ENCODE results near the gene KLHL17. TPM values are rescaled to one million over a fixed set of nuclear protein-coding genes. Genes with fewer than 3 reads are reported as not detected.

KLHL17 gene
- 1 to 10 TPM; 1.6 to 6.8 (median 4.7) TPM for total RNA-seq
- 1 to 10 TPM; 5.4 to 5.5 TPM for polyA plus RNA-seq
- long read RNA-seq, donor 1, partial matches to known transcripts, result 1 of 6 reads
- long read RNA-seq, donor 1, other reads (novel, unspliced or antisense), result 5 of 6 reads
- long read RNA-seq, donor 2, partial matches to known transcripts, result 2 of 3 reads
- long read RNA-seq, donor 2, other reads (novel, unspliced or antisense), result 1 of 3 reads
- long read RNA-seq, donor 3, transcript KLHL17-201 (12 exons, 2,560 nt), result major isoform, 5 of 17 reads
- long read RNA-seq, donor 3, partial matches to known transcripts, result 4 of 17 reads
- long read RNA-seq, donor 3, other reads (novel, unspliced or antisense), result 8 of 17 reads

DNA sequence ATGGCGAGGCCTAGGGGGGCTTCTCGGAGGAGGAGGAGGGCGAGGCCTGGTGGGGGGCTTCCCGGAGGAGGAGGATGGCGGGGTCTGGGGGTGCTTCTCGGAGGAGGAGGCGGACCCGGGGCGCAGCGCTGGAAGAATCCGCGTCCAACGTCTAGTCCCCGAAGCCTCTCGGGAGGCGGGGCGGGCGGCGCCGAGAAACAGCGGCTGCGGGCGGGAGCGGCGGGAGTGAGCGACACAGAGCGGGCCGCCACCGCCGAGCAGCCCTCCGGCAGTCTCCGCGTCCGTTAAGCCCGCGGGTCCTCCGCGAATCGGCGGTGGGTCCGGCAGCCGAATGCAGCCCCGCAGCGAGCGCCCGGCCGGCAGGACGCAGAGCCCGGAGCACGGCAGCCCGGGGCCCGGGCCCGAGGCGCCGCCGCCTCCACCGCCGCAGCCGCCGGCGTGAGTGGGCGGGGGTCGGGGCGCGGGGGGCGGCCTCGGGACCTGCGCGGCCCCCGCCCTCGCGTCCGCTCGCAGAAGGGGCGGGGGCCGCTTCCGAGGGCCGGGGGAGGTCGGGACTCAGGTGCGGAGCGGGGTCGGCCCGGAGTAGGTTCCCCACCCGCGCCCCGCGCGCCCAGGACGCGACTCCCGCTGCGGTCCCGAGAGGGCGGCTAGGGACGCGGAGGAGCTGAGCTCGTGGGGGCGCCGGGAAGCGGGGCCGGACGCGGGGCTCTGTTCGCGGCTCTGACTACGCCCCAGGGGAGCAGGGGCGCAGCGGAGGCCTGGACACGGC is at the start of gene KLHL17:
Gene KLHL17, plus strand, starts transcription at position 222 of the 769 bp plus-strand sequence. Its CDS starts 110 bp downstream, at position 332.
- peaks cover 0 to 34% (median 22%) of the 10 kb centered on the region in 12 donors for H3K4me1 ChIP-seq
- peak within 1 kb of the TSS; percentile 83 to 100 (median 95) for H3K4me3 ChIP-seq
- H3K36me3 ChIP-seq, result peaks cover 0 to 27% (median 14%) of the 10 kb centered on the region in 9 donors
- ATAC-seq (peak in 3 of 4 donors; percentile 36 to 69 (median 40)), DNase-seq (peak; percentile 66 to 89 (median 82))
- TF ChIP-seq, protein P1, sequence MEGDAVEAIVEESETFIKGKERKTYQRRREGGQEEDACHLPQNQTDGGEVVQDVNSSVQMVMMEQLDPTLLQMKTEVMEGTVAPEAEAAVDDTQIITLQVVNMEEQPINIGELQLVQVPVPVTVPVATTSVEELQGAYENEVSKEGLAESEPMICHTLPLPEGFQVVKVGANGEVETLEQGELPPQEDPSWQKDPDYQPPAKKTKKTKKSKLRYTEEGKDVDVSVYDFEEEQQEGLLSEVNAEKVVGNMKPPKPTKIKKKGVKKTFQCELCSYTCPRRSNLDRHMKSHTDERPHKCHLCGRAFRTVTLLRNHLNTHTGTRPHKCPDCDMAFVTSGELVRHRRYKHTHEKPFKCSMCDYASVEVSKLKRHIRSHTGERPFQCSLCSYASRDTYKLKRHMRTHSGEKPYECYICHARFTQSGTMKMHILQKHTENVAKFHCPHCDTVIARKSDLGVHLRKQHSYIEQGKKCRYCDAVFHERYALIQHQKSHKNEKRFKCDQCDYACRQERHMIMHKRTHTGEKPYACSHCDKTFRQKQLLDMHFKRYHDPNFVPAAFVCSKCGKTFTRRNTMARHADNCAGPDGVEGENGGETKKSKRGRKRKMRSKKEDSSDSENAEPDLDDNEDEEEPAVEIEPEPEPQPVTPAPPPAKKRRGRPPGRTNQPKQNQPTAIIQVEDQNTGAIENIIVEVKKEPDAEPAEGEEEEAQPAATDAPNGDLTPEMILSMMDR (IDR thresholded peaks at IDR 0.05), result no peak
- peak in 1 of 2 donors; percentile 27 for TF ChIP-seq POLR2A (IDR thresholded peaks at IDR 0.05)
- WGBS, 4 donors, result 1% methylated on average over 47 to 109 of the region's 109 CpGs
- H3K9me3 ChIP-seq, result no peaks in the 10 kb centered on the region
- H3K27ac ChIP-seq, result peak within 1 kb of the TSS in 3 of 12 donors; percentile 32 to 66 (median 49)
- intact Hi-C loops (cut with DNase I), result loop anchor here in 1 of 10 donors (10.0 kb wide), 1 partner anchor 56 kb away; no protein-coding TSS in a partner anchor
- H3K27me3 ChIP-seq, result no peaks in the 10 kb centered on the region

DNA sequence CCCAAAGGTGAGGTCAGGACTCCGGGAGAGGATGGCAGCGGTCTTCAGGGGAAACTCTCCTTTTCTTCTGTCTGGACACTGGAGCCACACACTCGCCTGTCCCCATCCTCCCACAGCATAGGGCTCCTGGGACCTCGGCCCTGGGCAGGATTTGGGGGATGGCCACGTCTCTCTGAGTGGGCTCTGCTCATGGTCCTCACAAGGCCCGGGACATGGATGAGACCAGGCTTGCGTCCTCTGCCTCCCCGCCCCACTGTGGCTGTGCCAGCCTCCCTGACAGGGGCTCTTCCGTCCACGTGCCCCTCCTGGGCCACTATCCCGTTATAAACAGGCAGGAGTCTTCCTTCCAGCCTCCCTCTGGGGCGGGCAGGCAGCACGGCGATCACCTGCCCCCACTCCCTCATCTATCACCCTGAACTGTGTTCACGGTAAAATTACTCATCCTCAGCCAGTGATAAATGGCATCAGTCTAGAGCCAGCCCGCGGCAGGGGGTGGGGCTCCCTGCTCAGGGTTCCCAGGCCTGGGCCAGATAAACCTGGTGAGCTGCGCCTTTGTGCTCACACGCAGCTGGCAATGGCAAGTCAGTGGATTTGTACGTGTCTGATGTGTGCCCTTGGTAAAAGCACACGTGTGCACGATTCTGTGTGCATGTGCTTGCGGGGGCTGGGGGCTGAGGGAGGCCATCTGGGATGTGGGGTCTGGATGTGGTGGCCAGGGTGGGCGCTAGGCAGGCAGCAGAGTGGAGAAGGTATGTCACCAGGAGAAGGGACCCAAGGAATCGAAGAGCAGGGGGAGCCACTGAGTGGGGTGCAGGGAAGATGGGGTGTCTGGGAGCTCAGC is 49.3 kb upstream of the KLHL17 start:
- Histone ChIP-seq H3K36me3 (no peaks in the 10 kb centered on the region), H3K27me3 (peaks cover 2 to 61% (median 18%) of the 10 kb centered on the region in 9 donors), H3K4me3 (no peak overlapping the region), H3K27ac (no peak overlapping the region), H3K4me1 (peaks cover 0 to 17% (median 0%) of the 10 kb centered on the region in 12 donors), H3K9me3 (no peaks in the 10 kb centered on the region)
- ATAC-seq (no peak), DNase-seq (peak in 2 of 5 donors; percentile 11 to 21)
- TF ChIP-seq, protein P1 (IDR thresholded peaks at IDR 0.05), result no peak
- no peak for TF ChIP-seq POLR2A (IDR thresholded peaks at IDR 0.05)
- 57 to 73% (median 67%) methylated on average over 19 to 25 of the region's 25 CpGs for WGBS, 4 donors
- intact Hi-C loops (cut with DNase I), result loop anchor here in 1 of 10 donors (5.0 kb wide), 1 partner anchor 41 kb away; no protein-coding TSS in a partner anchor

DNA sequence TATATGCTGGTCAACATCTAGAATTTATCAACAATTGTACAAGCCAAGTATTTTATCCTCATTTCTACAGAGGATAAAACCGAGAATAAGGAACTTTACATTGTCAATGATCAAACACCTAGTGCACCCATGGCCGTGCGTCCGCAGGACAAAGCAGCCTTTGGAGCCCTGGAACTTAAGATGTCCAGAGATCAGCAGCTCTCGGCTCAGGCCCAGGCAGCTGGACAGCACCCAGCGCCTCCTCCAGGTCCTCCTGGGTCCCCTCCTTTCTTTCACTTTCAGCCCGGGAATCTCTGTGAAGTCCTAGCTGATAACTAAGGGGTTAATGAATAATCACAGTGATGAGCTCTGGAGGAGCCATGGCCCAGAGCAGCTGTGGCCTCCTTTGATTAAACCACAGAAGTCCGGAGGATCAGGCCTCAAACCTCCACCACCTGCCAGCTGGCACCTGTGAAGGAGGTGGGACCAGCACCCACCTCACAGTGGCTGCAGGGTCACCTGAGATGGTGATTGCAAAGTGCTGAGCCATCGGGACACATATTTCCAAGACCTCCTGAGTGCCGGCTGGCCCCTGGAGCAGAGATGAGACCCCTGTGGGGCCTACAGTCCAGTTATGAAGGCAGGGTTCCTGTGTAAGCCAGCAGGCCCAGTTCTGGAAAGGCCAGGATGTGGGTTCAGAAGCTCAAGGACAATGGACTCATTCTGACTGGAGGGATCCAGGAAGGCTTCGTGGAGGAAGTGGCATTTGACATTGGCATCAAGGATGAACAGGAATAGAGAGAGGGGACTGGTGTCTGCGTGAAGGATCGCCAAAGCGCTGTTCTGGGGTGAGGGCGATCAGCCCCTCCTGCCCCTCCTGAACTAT is 48.3 kb upstream of the KLHL17 start:
- intact Hi-C loops (cut with DNase I), result loop anchor here in 1 of 10 donors (5.0 kb wide), 1 partner anchor 40 kb away; no protein-coding TSS in a partner anchor
- Histone ChIP-seq H3K27ac (no peak overlapping the region), H3K27me3 (peaks cover 3 to 71% (median 21%) of the 10 kb centered on the region in 9 donors), H3K9me3 (no peaks in the 10 kb centered on the region), H3K4me1 (peaks cover 0 to 16% (median 0%) of the 10 kb centered on the region in 12 donors), H3K4me3 (no peak overlapping the region), H3K36me3 (no peaks in the 10 kb centered on the region)
- 69 to 75% (median 72%) methylated on average over 15 of the region's 15 CpGs for WGBS, 4 donors
- DNase-seq, result peak in 2 of 5 donors; percentile 14 to 37
- TF ChIP-seq POLR2A (IDR thresholded peaks at IDR 0.05), result no peak
- no peak for ATAC-seq

Data from heart left ventricle (tissue), 16 donors.